Lung (tissue), 13 donors: ENCODE data around the gene STAB2. TPM values are rescaled to one million over a fixed set of nuclear protein-coding genes. Genes with fewer than 3 reads are reported as not detected.

Source experiments
- ATAC-seq: fragments of 200-7000 bp; cut with Tn5 transposase; one replicate; pipeline ENCODE4 v1.9.1; 2020; ENCODE audit warnings: moderate number of reproducible peaks; ENCODE audit not compliant: insufficient read depth, low FRiP score
- DNase-seq, 3 donors: peaks; one replicate each; pipeline ENCODE4 v3.0.0-alpha.2; 2013 to 2017
- H3K27ac ChIP-seq, 2 donors: one replicate each; pipeline ENCODE4 v1.5.1; 2013; ENCODE audit warnings: mild to moderate bottlenecking in 2 of 2, moderate library complexity in 2 of 2, control low read depth in 1 of 2, inconsistent platforms in 1 of 2, low read depth in 1 of 2, low read length in 1 of 2
- H3K27me3 ChIP-seq, 3 donors: one replicate each; pipeline ENCODE4 v1.5.1; 2013; ENCODE audit warnings: low read length in 2 of 3; ENCODE audit not compliant: control insufficient read depth in 3 of 3, insufficient read depth in 3 of 3
- H3K36me3 ChIP-seq, 4 donors: one replicate each; pipeline ENCODE4 v1.5.1; 2013; ENCODE audit warnings: low read length in 4 of 4, mild to moderate bottlenecking in 1 of 4, moderate library complexity in 1 of 4; ENCODE audit not compliant: control insufficient read depth in 4 of 4, insufficient read depth in 4 of 4
- H3K4me1 ChIP-seq, 5 donors: one replicate each; pipeline ENCODE4 v1.5.1; 2013; ENCODE audit warnings: low read length in 5 of 5, mild to moderate bottlenecking in 2 of 5, moderate library complexity in 1 of 5; ENCODE audit not compliant: control insufficient read depth in 5 of 5, insufficient read depth in 5 of 5
- H3K4me3 ChIP-seq: one replicate; pipeline ENCODE4 v1.5.1; 2013; ENCODE audit warnings: mild to moderate bottlenecking, control low read depth, moderate library complexity
- H3K9ac ChIP-seq, 2 donors: one replicate each; pipeline ENCODE4 v1.5.1; 2013; ENCODE audit warnings: low read length in 2 of 2, control low read depth in 1 of 2; ENCODE audit not compliant: insufficient read depth in 1 of 2
- H3K9me3 ChIP-seq, 4 donors: one replicate each; pipeline ENCODE4 v1.5.1; 2013; ENCODE audit warnings: low read length in 3 of 4, mild to moderate bottlenecking in 1 of 4, moderate library complexity in 1 of 4; ENCODE audit not compliant: control insufficient read depth in 4 of 4, insufficient read depth in 3 of 4
- CTCF ChIP-seq: IDR thresholded peaks from 2 replicates; pipeline ENCODE4 v1.5.1; 2012; ENCODE audit warnings: mild to moderate bottlenecking; ENCODE audit errors: control extremely low read depth, extremely low read depth
- WGBS, 2 donors: extraction: QIAGEN DNeasy Blood & Tissue Kit; methylation state at CpG; one replicate each; pipeline ENCODE4 v1.1.7; 2013; 5-methylcytosine and 5-hydroxymethylcytosine counted together
- polyA plus RNA-seq, 2 donors: library from polyadenylated mRNA; stranded (reverse); fragments of 200-250 nt; gene quantifications; one replicate each; pipeline ENCODE4 v1.2.1, GENCODE V29; 2013
- small RNA-seq: library from RNA; depleted of rRNA; stranded (forward); fragments of <200 nt; gene quantifications from one replicate; pipeline ENCODE3, GENCODE V24; 2014; ENCODE audit warnings: low replicate concordance
- total RNA-seq, 2 donors: library from RNA; depleted of rRNA in 1 of 2; stranded (reverse); fragments of >200 nt in 1 of 2; gene quantifications; one replicate each; pipeline ENCODE4 v1.2.1, GENCODE V29; 2014 to 2021
- donor health status: control.
- donor health status: control.
- donor health status: Bipolar disorder and iron deficiency.
- donor health status: healthy.
- donor health status: DM: yes; HTN: yes; CAD: no.

STAB2 gene
- total and polyA plus RNA-seq, 4 donors = 0.06 to 10.0 (median 0.43) TPM

- Histone ChIP-seq H3K36me3 (no peaks in the 10 kb centered on the region), H3K27me3 (no peaks in the 10 kb centered on the region), H3K4me1 (no peaks in the 10 kb centered on the region), H3K4me3 (no peak overlapping the region), H3K27ac (no peak overlapping the region), H3K9ac (no peak overlapping the region), H3K9me3 (no peaks in the 10 kb centered on the region)
- ATAC-seq (no peak), DNase-seq (no peak)
- TF ChIP-seq CTCF = no peak
- WGBS, 2 donors = 64 to 79% methylated on average over 4 of the region's 4 CpGs
Observed at GRCh38 chr12:103813949-103814348, 226.9 kb downstream of the STAB2 start.

GRCh38 chr12:103814436-103814835, 227.4 kb downstream of the STAB2 start:
- Histone ChIP-seq H3K9me3 (no peaks in the 10 kb centered on the region), H3K36me3 (no peaks in the 10 kb centered on the region), H3K4me3 (no peak overlapping the region), H3K27me3 (no peaks in the 10 kb centered on the region), H3K27ac (no peak overlapping the region), H3K9ac (no peak overlapping the region), H3K4me1 (no peaks in the 10 kb centered on the region)
- WGBS, 2 donors = 56 to 66% methylated on average over 3 of the region's 3 CpGs
- no peak for DNase-seq
- ATAC-seq = no peak
- TF ChIP-seq CTCF = no peak

Small RNAs within 50 kb of the gene (small RNA-seq; reads per million reads assigned to genes)
- not detected for gene RF00096

Other genes starting within 250 kb of the STAB2 start
- gene C12orf42, start 91.3 kb upstream of the STAB2 start, total RNA-seq = not detected
- under 1 TPM in 1 of 2 donors, not detected in 1; 0.03 TPM for gene C12orf42, start 91.3 kb upstream of the STAB2 start, polyA plus RNA-seq